Mesothelial cell of epicardium (in vitro differentiated cells): ENCODE results near the gene TRAF4. TPM values are rescaled to one million over a fixed set of nuclear protein-coding genes. Genes with fewer than 3 reads are reported as not detected.

Experiments
- DNase-seq, 2 experiments: peaks; one replicate each; pipeline ENCODE4 v3.0.0; 2021; ENCODE audit warnings: low spot score in 2 of 2; ENCODE audit not compliant: unreplicated experiment in 2 of 2
- H3K27ac Mint-ChIP-seq: 2 replicates; pipeline ENCODE4 v1.8.0; 2021; ENCODE audit warnings: mixed read lengths
- H3K27me3 Mint-ChIP-seq: 2 replicates; pipeline ENCODE4 v1.8.0; 2021; ENCODE audit warnings: low read depth, mixed read lengths
- H3K36me3 Mint-ChIP-seq: 2 replicates; pipeline ENCODE4 v1.8.0; 2021; ENCODE audit warnings: mixed read lengths
- H3K4me1 Mint-ChIP-seq: 2 replicates; pipeline ENCODE4 v1.8.0; 2021; ENCODE audit warnings: mixed read lengths
- H3K4me3 Mint-ChIP-seq: 2 replicates; pipeline ENCODE4 v1.8.0; 2021; ENCODE audit warnings: mild to moderate bottlenecking, moderate library complexity, mixed read lengths
- H3K9me3 Mint-ChIP-seq: 2 replicates; pipeline ENCODE4 v1.8.0; 2021; ENCODE audit warnings: mixed read lengths
- total RNA-seq: library from RNA; stranded (reverse); gene quantifications from 3 replicates; pipeline ENCODE4 v1.2.1, GENCODE V29; 2021
- TF ChIP-seq, protein P1 (sequence below): fragments of 200-600 bp; sonication (generic); IDR thresholded peaks from one replicate; pipeline ENCODE4 v1.5.0; 2021; ENCODE audit warnings: antibody characterized with exemption; ENCODE audit not compliant: unreplicated experiment

The TRAF4 gene
- total RNA-seq, 1 donor from 2014 or later = 252 TPM

DNA sequence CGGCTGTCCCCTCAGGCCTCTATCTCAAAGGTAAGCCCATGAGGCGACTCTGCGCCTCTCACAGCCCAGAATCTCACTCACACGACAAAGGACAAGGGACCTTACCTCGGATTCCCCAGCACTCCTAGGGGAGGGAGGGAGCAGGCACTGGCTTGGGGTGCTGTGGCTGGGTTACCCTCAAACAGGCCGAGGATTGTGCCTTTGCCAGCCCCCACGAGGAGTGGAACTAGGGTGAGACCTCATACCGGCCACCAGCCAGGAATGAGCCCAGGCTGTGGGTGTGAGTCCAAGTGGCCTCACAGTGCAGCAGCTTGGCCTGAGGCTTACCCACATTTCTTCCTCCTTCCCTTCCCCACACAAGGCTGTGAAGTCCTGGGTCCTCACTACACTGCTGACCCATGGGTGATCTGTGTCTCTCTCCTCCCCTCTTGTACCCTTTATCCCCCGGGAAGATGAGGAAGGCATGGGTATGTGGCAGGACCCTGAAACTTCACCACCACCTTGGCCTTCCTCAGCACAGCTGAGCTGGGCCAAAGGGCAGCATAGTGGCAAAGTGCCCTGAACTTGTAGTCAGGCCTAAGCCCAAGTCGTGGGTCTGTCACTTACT lies 38.0 kb upstream of the TRAF4 start:
- TF ChIP-seq, protein P1, sequence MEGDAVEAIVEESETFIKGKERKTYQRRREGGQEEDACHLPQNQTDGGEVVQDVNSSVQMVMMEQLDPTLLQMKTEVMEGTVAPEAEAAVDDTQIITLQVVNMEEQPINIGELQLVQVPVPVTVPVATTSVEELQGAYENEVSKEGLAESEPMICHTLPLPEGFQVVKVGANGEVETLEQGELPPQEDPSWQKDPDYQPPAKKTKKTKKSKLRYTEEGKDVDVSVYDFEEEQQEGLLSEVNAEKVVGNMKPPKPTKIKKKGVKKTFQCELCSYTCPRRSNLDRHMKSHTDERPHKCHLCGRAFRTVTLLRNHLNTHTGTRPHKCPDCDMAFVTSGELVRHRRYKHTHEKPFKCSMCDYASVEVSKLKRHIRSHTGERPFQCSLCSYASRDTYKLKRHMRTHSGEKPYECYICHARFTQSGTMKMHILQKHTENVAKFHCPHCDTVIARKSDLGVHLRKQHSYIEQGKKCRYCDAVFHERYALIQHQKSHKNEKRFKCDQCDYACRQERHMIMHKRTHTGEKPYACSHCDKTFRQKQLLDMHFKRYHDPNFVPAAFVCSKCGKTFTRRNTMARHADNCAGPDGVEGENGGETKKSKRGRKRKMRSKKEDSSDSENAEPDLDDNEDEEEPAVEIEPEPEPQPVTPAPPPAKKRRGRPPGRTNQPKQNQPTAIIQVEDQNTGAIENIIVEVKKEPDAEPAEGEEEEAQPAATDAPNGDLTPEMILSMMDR = no peak
- DNase-seq = no peak
- Mint-ChIP-seq H3K36me3 (peaks cover 15% of the 10 kb centered on the region), H3K9me3 (no peaks in the 10 kb centered on the region), H3K27me3 (no peaks in the 10 kb centered on the region), H3K4me3 (no peak overlapping the region), H3K4me1 (peaks cover 6% of the 10 kb centered on the region), H3K27ac (peak overlapping the region; percentile 67)

DNA sequence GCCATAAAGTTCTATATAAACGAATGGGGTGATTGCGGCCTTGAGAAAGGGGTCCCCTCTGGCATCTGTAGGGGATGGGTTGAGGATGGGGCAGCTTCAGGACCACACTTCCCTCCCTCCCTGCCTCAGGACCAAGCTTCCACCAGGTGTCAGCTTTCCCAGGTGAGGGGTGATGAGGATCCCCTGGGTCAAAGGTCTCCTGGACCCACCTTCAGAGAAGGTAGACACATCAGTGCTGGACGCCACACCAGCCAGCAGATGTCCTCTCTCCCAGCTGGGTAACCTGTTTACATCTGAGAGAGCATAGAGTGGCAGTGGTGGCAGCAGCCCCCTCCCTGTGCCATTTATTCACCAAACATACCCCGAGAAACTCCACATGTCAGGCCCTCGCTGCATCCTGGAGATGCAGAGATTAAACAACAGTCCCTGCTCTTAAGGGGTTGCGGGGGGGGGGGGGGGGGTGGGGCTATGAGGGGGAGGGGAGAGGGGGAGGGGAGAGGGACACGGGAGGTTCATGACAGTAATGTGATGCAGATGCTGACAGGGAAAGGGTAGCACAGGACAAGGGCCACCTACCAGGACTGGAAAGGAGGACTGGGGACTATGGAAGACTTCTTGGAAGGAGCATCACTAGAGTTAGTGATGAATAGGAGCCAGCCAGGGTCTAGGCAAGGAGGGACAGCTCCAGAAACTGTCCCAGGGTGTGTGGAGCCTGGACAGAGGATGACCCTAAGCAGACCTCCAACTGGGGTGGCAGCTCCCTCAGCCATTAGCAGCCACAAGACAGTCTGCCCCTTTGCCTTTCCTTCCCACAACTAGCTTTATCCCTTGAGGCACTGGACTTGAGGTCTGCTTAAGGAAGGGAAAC lies 37.1 kb upstream of the TRAF4 start:
- TF ChIP-seq, protein P1 = no peak
- DNase-seq = no peak
- Mint-ChIP-seq H3K36me3 (peaks cover 10% of the 10 kb centered on the region), H3K27me3 (no peaks in the 10 kb centered on the region), H3K4me1 (peaks cover 10% of the 10 kb centered on the region), H3K4me3 (no peak overlapping the region), H3K9me3 (no peaks in the 10 kb centered on the region), H3K27ac (no peak overlapping the region)

DNA sequence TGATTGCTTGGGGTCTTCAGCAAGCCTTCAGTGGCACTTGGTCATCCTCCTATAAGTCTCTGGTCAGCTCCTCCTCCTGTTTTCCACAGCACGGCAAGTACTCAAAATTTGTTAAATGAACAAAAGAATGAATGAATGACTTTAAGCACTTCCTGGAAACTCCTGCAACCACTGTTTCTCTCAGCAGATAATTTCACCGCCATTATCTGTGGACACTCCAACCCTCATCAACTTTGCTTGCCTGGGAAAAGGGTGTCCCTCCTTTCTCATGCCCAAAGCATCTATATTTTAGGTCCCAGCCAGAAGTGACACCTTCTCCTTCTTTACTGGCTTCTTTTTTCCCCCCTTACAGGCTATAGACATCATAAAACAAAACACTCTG lies 36.5 kb upstream of the TRAF4 start:
- H3K27ac Mint-ChIP-seq = no peak overlapping the region
- H3K4me1 Mint-ChIP-seq = peaks cover 17% of the 10 kb centered on the region
- no peak overlapping the region for H3K4me3 Mint-ChIP-seq
- H3K27me3 Mint-ChIP-seq = no peaks in the 10 kb centered on the region
- DNase-seq = no peak
- peaks cover 8% of the 10 kb centered on the region for H3K36me3 Mint-ChIP-seq
- no peaks in the 10 kb centered on the region for H3K9me3 Mint-ChIP-seq
- TF ChIP-seq, protein P1 = no peak

DNA sequence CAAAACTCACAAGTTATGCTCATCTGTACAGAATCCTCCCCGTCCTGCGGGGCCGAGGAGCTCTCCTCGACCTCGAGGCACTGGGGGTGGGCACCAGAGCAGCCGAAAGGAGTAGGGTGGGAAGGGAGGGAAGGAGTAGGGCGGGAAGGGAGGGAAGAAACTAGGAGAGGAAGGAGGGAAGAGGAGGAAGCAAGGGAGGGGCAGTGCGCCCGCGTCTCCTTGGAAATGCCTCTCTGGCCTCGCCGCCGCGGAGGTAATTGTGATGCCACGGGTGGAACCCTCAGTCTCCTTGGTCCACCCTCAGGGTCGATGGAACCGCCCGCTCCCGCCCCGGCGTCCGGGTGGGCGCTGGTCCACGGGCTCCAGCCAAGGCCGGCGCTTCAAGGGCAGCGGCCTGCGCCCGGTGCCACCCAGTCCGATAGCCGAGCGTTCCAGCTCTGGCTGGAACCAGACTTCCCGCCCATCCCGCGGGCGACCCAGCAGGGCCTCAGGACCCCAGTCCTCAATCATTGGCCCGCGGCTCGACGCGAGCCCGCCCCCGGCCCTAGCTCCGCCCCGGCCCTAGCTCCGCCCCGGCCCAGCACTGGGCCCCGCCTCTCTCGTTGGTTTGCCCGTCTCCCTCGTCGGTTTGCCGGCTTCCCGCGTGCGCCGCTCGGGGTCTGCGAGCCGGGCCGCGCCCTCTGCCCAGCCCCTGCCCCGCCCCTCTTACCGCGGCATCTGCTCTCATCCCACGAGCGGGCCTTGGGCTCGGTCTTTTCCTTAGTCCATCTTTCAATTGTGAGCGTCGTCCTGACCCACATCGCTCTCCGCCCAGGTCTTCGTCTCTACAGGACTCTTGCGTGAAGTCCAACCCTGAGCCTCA lies 32.7 kb upstream of the TRAF4 start:
- peak; percentile 87 to 96 for DNase-seq
- H3K4me3 Mint-ChIP-seq = peak overlapping the region; percentile 83
- peaks cover 31% of the 10 kb centered on the region for H3K4me1 Mint-ChIP-seq
- TF ChIP-seq, protein P1 = no peak
- H3K9me3 Mint-ChIP-seq = no peaks in the 10 kb centered on the region
- peak overlapping the region; percentile 99 for H3K27ac Mint-ChIP-seq
- no peaks in the 10 kb centered on the region for H3K27me3 Mint-ChIP-seq
- peaks cover 18% of the 10 kb centered on the region for H3K36me3 Mint-ChIP-seq

DNA sequence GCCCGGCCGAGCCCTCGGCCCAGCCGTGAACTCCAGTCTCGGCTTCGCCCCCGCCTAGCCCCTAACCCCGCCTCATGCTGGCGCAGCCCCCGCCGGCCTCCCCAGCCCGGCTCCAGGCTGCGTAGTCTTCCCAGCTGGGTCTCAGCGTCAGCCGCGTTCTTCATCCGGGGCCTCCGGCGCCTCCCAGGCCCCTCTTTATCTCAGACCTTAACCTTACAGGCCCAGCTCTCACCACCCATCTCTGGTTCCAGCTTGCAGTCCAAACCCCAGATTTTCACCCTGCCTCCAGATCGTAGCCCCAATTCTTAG lies 32.1 kb upstream of the TRAF4 start, which contains the start of gene PROCA1:
Gene PROCA1 (minus strand): TSS at position 166 of the 309 bp plus-strand sequence. CDS start 228 bp downstream, outside the sequence.
- no peak for DNase-seq
- H3K27ac Mint-ChIP-seq = peak within 1 kb of the TSS; percentile 99
- TF ChIP-seq, protein P1 = no peak

More for the DNA sequence above, 32.1 kb upstream of the TRAF4 start, which contains the start of gene PROCA1:
- Mint-ChIP-seq H3K27me3 (no peaks in the 10 kb centered on the region), H3K4me1 (peaks cover 36% of the 10 kb centered on the region), H3K4me3 (peak within 1 kb of the TSS; percentile 83), H3K9me3 (no peaks in the 10 kb centered on the region), H3K36me3 (peaks cover 18% of the 10 kb centered on the region)
